ENCODE measurements around the gene ATP11A. TPM values are rescaled to one million over a fixed set of nuclear protein-coding genes. Genes with fewer than 3 reads are reported as not detected.

ATP11A gene
- total RNA-seq, 1 donor from 2014 or later = 377 TPM

- no peak for DNase-seq
Measured at GRCh38 chr13:112771139-112771876, 81.5 kb downstream of the ATP11A start.

GRCh38 chr13:112771877-112772538 is 82.2 kb downstream of the ATP11A start:
- H3K27ac ChIP-seq = no peak overlapping the region
- no peaks in the 10 kb centered on the region for H3K9me3 ChIP-seq
- ATAC-seq = no peak
- H3K4me3 ChIP-seq = no peak overlapping the region
- peaks cover 45% of the 10 kb centered on the region for H3K4me1 ChIP-seq
- intact Hi-C loops (cut with DNase I) = no loop called here
- H3K27me3 ChIP-seq = no peaks in the 10 kb centered on the region
- H3K36me3 ChIP-seq = no peaks in the 10 kb centered on the region
- TF ChIP-seq, protein P1, sequence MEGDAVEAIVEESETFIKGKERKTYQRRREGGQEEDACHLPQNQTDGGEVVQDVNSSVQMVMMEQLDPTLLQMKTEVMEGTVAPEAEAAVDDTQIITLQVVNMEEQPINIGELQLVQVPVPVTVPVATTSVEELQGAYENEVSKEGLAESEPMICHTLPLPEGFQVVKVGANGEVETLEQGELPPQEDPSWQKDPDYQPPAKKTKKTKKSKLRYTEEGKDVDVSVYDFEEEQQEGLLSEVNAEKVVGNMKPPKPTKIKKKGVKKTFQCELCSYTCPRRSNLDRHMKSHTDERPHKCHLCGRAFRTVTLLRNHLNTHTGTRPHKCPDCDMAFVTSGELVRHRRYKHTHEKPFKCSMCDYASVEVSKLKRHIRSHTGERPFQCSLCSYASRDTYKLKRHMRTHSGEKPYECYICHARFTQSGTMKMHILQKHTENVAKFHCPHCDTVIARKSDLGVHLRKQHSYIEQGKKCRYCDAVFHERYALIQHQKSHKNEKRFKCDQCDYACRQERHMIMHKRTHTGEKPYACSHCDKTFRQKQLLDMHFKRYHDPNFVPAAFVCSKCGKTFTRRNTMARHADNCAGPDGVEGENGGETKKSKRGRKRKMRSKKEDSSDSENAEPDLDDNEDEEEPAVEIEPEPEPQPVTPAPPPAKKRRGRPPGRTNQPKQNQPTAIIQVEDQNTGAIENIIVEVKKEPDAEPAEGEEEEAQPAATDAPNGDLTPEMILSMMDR (IDR thresholded peaks at IDR 0.05) = no peak
- no peak for DNase-seq

More at GRCh38 chr13:112771139-112771876, 81.5 kb downstream of the ATP11A start:
- H3K4me1 ChIP-seq = peaks cover 41% of the 10 kb centered on the region
- ATAC-seq = no peak
- intact Hi-C loops (cut with DNase I) = no loop called here
- H3K4me3 ChIP-seq = no peak overlapping the region
- H3K36me3 ChIP-seq = no peaks in the 10 kb centered on the region
- peak overlapping the region; percentile 30 for H3K27ac ChIP-seq
- TF ChIP-seq, protein P1 (IDR thresholded peaks at IDR 0.05) = no peak
- no peaks in the 10 kb centered on the region for H3K27me3 ChIP-seq
- no peaks in the 10 kb centered on the region for H3K9me3 ChIP-seq

DNA sequence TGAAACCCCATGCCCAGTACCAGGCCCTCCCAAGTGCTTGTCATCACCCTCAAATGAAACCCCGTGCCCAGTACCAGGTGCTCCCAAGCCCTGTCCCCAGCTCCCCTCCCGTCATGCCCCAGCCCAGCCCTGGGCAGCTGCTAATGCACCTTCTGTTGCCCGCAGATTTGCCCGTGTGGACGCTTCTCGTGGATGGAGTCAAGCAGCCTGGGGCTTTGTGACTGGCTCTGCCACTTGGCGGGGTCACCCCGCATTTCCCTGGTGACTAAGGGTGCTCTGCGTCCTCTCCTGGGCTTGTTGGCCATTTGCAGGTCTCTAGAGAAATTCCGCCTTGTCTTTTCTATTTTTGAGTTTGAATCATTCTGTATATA is 82.7 kb downstream of the ATP11A start:
- no peak for DNase-seq
- Histone ChIP-seq H3K4me3 (no peak overlapping the region), H3K4me1 (peaks cover 50% of the 10 kb centered on the region), H3K9me3 (no peaks in the 10 kb centered on the region), H3K27me3 (no peaks in the 10 kb centered on the region), H3K36me3 (no peaks in the 10 kb centered on the region), H3K27ac (no peak overlapping the region)
- intact Hi-C loops (cut with DNase I) = no loop called here
- TF ChIP-seq, protein P1 (IDR thresholded peaks at IDR 0.05) = no peak
- ATAC-seq = no peak

DNA sequence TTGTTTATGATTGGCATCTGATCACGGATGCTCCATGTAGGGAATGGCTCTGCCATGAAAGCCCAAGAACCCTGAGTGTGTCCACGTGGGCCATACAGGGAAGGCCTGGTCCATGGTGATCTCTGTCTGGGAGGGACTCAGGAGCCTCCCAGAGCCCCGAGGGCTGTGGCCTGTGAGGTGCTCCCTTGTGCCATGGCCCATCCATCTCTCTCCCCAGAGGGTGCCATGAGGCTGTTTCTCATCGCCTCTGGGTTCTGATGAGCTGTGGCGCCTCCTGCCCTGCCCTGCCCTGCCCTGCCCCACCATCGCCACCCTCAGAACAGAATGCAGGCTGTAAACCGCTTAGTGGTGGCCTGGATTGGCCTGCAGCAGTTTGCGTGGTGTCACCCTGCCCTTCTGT is 83.1 kb downstream of the ATP11A start:
- no peak overlapping the region for H3K27ac ChIP-seq
- TF ChIP-seq, protein P1 (IDR thresholded peaks at IDR 0.05) = no peak
- ATAC-seq = no peak

GRCh38 chr13:112773601-112774447 is 84.0 kb downstream of the ATP11A start:
- no peak overlapping the region for H3K27ac ChIP-seq
- no peaks in the 10 kb centered on the region for H3K9me3 ChIP-seq
- intact Hi-C loops (cut with DNase I) = no loop called here
- DNase-seq = no peak
- TF ChIP-seq, protein P1 (IDR thresholded peaks at IDR 0.05) = no peak
- no peaks in the 10 kb centered on the region for H3K36me3 ChIP-seq
- ATAC-seq = no peak
- H3K4me1 ChIP-seq = peaks cover 44% of the 10 kb centered on the region
- no peak overlapping the region for H3K4me3 ChIP-seq
- no peaks in the 10 kb centered on the region for H3K27me3 ChIP-seq

More for the DNA sequence above, 83.1 kb downstream of the ATP11A start:
- Histone ChIP-seq H3K27me3 (no peaks in the 10 kb centered on the region), H3K36me3 (no peaks in the 10 kb centered on the region), H3K9me3 (no peaks in the 10 kb centered on the region), H3K4me3 (no peak overlapping the region), H3K4me1 (peaks cover 51% of the 10 kb centered on the region)
- DNase-seq = no peak
- intact Hi-C loops (cut with DNase I) = no loop called here

All from upper lobe of right lung (tissue), 1 donor.